Progenitor cell of endocrine pancreas (in vitro differentiated cells): ENCODE data around the gene JAG1. TPM values are rescaled to one million over a fixed set of nuclear protein-coding genes. Genes with fewer than 3 reads are reported as not detected.

ENCODE experiments used
- DNase-seq: peaks from one replicate; pipeline ENCODE4 v3.0.0; 2021; ENCODE audit warnings: low spot score; ENCODE audit not compliant: unreplicated experiment
- H3K27ac Mint-ChIP-seq: 2 replicates; pipeline ENCODE4 v1.8.0; 2021; ENCODE audit warnings: mild to moderate bottlenecking, moderate library complexity, mixed read lengths
- H3K27me3 Mint-ChIP-seq: 2 replicates; pipeline ENCODE4 v1.8.0; 2021; ENCODE audit warnings: mixed read lengths
- H3K36me3 Mint-ChIP-seq: 2 replicates; pipeline ENCODE4 v1.8.0; 2022; ENCODE audit warnings: mixed read lengths; ENCODE audit not compliant: insufficient read depth
- H3K4me1 Mint-ChIP-seq: 2 replicates; pipeline ENCODE4 v1.8.0; 2021; ENCODE audit warnings: low read depth, mixed read lengths
- H3K4me3 Mint-ChIP-seq: 2 replicates; pipeline ENCODE4 v1.8.0; 2021; ENCODE audit warnings: low read depth, mild to moderate bottlenecking, moderate library complexity, mixed read lengths
- H3K9me3 Mint-ChIP-seq: 2 replicates; pipeline ENCODE4 v1.8.0; 2021; ENCODE audit warnings: low read depth, mixed read lengths
- total RNA-seq: library from RNA; stranded (reverse); gene quantifications from 2 replicates; pipeline ENCODE4 v1.2.1, GENCODE V29; 2021
- TF ChIP-seq, protein P1 (sequence below): fragments of 200-600 bp; sonication (generic); IDR thresholded peaks from one replicate; pipeline ENCODE4 v1.5.0; 2021; ENCODE audit warnings: antibody characterized with exemption, mild to moderate bottlenecking; ENCODE audit not compliant: unreplicated experiment

JAG1 gene
- total RNA-seq, 1 donor from 2014 or later, result 277 TPM

DNA sequence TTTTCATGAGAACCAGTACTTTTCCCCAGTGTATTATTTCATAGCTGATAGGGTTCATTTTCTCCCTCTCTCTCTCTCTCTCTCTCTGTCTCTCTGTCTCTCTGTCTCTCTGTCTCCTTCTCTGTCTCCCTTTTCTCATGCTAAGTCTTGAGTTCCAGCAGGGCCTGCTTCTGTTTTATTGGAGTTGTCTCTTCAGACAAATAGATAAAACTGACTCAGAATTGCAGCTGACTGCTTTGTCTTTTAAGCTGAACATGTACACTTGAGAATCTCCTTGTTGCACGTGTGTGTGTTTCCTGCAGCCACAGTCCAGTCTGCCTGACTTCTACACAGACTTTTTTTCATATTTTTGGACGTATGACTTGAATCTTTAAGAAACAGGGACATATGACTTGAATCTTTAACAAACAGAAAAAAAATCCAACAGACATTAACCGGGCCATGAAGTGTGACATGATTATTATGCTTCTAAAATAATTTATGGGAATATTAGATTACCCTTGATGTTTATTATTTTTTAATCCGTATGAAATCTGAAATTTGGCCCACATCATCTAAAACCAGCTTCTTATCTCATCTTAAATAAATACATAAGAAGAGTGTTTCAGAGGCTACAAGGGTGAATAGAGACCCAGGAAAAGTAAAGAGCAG, 71.5 kb downstream of the JAG1 start:
- Mint-ChIP-seq H3K36me3 (peaks cover 8% of the 10 kb centered on the region), H3K9me3 (no peaks in the 10 kb centered on the region), H3K4me3 (no peak overlapping the region), H3K27me3 (no peaks in the 10 kb centered on the region), H3K27ac (no peak overlapping the region), H3K4me1 (peaks cover 14% of the 10 kb centered on the region)
- DNase-seq, result no peak
- TF ChIP-seq, protein P1, sequence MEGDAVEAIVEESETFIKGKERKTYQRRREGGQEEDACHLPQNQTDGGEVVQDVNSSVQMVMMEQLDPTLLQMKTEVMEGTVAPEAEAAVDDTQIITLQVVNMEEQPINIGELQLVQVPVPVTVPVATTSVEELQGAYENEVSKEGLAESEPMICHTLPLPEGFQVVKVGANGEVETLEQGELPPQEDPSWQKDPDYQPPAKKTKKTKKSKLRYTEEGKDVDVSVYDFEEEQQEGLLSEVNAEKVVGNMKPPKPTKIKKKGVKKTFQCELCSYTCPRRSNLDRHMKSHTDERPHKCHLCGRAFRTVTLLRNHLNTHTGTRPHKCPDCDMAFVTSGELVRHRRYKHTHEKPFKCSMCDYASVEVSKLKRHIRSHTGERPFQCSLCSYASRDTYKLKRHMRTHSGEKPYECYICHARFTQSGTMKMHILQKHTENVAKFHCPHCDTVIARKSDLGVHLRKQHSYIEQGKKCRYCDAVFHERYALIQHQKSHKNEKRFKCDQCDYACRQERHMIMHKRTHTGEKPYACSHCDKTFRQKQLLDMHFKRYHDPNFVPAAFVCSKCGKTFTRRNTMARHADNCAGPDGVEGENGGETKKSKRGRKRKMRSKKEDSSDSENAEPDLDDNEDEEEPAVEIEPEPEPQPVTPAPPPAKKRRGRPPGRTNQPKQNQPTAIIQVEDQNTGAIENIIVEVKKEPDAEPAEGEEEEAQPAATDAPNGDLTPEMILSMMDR, result no peak

DNA sequence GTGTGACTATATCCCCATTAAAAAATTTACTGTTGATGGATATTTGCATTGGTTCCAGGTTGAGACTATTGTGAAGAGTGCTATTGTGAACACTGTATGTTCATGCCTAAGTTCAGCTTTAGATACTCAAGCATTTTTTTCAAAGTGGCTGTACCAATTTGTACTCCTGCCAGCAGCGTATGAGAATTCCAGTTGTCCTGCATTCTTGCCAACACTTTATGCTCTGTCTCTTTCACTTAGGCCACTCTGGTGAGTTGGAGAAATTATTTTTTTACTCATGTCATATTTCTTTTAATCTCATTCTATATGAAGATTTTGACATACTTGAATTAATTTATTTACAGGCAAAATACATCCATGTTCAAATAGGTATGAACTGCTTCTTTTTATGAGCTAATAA, 76.2 kb downstream of the JAG1 start:
- Mint-ChIP-seq H3K27me3 (no peaks in the 10 kb centered on the region), H3K9me3 (no peaks in the 10 kb centered on the region), H3K27ac (no peak overlapping the region), H3K4me3 (no peak overlapping the region), H3K4me1 (peaks cover 6% of the 10 kb centered on the region), H3K36me3 (peaks cover 6% of the 10 kb centered on the region)
- DNase-seq, result no peak
- TF ChIP-seq, protein P1, result no peak

DNA sequence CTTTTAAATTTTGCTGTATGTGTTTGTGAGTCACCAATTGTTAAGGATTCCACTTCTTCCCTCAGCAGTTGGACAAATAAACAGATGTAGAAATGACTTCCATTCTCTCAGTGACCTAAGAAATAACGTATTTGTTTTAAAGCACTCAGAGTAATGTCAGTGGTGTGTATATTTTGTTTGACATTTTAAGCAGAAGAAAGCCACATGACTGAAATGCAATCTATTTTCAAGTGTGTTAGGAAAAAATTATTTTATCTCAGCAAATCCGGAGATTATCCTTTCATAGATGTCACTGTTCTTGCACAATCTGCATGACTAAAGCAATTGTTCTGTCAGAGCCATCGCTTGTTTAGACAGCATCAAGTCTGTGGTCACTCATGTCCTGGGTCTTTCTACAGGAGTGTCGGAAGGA, 77.1 kb downstream of the JAG1 start:
- Mint-ChIP-seq H3K4me1 (peaks cover 6% of the 10 kb centered on the region), H3K4me3 (no peak overlapping the region), H3K36me3 (peaks cover 2% of the 10 kb centered on the region), H3K9me3 (no peaks in the 10 kb centered on the region), H3K27ac (no peak overlapping the region), H3K27me3 (no peaks in the 10 kb centered on the region)
- TF ChIP-seq, protein P1, result no peak
- no peak for DNase-seq

DNA sequence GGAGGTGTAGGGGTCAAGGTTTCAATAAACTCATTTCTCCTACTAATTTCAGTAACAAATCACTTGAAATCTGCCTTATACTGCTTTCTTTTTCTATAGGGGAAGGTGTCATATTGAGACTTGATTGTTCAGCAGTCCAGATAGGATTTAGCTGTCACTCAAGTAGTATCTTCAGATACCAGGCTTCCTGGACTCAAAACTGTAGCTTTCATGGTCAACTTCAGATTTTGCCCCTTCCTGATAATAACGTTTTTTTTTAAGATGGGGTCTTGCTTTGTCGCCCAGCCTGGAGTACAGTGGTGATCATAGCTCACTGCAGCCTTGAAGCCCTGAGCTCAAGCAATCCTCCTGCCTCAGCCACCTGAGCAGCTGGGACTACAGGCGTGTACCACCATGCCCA, 77.8 kb downstream of the JAG1 start:
- H3K9me3 Mint-ChIP-seq, result no peaks in the 10 kb centered on the region
- peaks cover 6% of the 10 kb centered on the region for H3K4me1 Mint-ChIP-seq
- DNase-seq, result no peak
- H3K27me3 Mint-ChIP-seq, result no peaks in the 10 kb centered on the region
- no peak overlapping the region for H3K27ac Mint-ChIP-seq
- H3K36me3 Mint-ChIP-seq, result peaks cover 2% of the 10 kb centered on the region
- no peak overlapping the region for H3K4me3 Mint-ChIP-seq
- TF ChIP-seq, protein P1, result no peak

DNA sequence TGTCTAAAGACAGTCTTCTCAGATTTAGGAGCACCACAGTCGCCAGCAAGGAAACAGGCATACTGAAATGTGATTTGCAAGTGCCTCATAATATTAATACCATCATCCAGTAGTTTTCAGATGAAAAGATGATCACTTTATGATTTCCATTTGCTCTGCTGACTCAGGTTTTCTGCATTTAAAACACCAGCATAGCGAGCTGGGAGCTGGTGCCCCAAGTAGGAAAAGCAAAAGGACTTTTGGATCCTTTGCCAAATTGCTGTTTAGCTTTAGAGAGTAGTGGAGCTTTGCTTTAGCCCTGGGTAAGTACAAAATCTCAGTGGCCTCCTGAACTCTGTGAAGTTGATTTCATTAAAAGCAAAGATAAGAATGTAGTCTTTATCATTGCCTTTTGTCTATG, 78.5 kb downstream of the JAG1 start:
- Mint-ChIP-seq H3K27ac (no peak overlapping the region), H3K9me3 (no peaks in the 10 kb centered on the region), H3K4me1 (peaks cover 6% of the 10 kb centered on the region), H3K36me3 (peaks cover 2% of the 10 kb centered on the region), H3K4me3 (no peak overlapping the region), H3K27me3 (no peaks in the 10 kb centered on the region)
- TF ChIP-seq, protein P1, result no peak
- no peak for DNase-seq
